ENCODE measurements around the gene PITX3. TPM values are rescaled to one million over a fixed set of nuclear protein-coding genes. Genes with fewer than 3 reads are reported as not detected.

Gene PITX3
- total RNA-seq, 4 donors from 2014 or later: not detected

DNA sequence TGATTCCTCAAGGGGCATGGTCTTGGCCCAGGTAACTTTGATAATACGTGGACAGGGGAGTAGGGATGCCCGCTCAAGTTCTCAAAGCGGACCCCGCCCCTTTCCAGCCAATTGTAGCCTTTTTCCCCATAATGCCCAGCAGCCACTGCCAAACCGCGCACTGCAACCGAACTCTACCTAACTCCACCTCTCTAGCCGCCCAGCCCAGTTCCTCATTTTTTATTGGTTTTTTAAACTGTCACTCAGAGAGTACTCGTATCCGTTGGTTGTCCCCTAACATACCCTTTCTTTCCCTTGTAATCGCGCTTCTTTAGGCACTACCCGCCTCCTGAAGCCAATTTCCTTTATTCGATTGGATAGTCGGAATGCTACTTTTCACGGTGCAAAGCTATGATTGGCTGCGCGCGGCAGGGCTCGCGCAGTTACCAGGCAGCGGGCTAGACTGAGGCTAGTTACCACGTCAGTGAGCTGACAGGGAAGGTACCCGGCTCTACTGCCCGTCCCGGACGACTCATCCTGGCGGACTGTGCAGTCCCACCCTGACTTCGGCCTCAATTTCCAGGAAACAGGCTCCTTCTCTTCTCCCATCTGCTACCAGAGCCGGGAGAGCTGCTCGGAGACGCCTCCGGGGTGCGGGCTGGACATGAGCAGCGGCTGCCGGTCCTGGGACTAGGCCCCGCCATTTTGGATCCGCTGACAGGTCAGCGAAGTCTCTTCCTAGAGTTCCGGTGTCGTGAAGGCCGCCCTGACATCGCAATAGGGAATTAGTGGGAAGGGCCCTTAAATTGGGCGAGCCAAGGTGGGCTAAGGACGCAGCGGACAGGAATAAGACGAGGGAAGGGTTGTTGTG is 4.0 kb upstream of the PITX3 start, which contains the start of gene GBF1:
Gene GBF1 (plus strand): TSS at position 451 of the 850 bp plus-strand sequence. CDS start 13,407 bp downstream, outside the sequence.
- TF ChIP-seq, protein P1, sequence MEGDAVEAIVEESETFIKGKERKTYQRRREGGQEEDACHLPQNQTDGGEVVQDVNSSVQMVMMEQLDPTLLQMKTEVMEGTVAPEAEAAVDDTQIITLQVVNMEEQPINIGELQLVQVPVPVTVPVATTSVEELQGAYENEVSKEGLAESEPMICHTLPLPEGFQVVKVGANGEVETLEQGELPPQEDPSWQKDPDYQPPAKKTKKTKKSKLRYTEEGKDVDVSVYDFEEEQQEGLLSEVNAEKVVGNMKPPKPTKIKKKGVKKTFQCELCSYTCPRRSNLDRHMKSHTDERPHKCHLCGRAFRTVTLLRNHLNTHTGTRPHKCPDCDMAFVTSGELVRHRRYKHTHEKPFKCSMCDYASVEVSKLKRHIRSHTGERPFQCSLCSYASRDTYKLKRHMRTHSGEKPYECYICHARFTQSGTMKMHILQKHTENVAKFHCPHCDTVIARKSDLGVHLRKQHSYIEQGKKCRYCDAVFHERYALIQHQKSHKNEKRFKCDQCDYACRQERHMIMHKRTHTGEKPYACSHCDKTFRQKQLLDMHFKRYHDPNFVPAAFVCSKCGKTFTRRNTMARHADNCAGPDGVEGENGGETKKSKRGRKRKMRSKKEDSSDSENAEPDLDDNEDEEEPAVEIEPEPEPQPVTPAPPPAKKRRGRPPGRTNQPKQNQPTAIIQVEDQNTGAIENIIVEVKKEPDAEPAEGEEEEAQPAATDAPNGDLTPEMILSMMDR (IDR thresholded peaks at IDR 0.05; ENCODE audit: low read depth): no peak

- TF ChIP-seq, protein P1 (IDR thresholded peaks at IDR 0.05; ENCODE audit: low read depth): no peak
Measured at GRCh38 chr10:102243309-102243708, 2.0 kb upstream of the PITX3 start.

DNA sequence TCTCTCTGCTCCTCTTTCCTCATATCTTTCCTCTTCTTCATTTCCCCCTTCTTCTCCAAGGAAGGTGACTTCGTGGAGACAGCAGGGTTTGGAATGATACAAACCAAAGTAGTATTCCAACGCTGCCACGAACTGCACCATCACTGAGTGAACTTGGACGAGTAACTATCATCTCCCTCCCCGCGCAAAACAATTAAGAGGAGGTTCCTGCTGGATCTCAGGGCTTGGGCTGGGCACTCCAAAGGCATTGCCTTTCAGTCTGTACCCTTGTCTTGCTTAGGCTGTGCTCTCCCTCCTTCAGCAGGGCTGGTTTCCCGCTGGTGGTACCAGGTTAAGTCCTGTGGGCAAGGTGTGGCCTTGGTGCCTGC is 790 bp upstream of the PITX3 start:
- TF ChIP-seq, protein P1 (IDR thresholded peaks at IDR 0.05; ENCODE audit: low read depth): no peak

DNA sequence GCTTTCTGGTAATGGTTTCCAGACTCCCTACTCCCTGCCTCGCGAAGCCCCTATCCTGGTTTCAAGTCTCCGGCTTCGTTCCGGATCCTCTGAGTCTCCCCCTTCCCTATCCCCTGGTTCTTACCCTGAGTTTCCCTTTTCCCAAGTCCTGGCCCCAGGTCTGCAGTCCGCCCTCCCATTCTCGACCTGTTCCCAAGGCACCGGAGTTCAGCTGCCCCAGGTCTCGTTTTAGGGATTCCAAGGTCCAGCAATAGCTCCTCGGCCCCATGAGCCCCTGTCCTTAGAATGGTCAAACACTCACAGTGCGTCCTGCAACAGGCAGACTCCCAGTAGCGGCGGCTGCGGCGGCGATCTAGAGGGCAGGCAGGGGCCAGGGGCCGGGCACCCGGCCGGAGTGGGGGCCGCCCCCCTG is 274 bp downstream of the PITX3 start:
- TF ChIP-seq, protein P1 (IDR thresholded peaks at IDR 0.05; ENCODE audit: low read depth): no peak

- TF ChIP-seq, protein P1 (IDR thresholded peaks at IDR 0.05; ENCODE audit: low read depth): no peak
Measured at GRCh38 chr10:102240467-102241031, 763 bp downstream of the PITX3 start.

GRCh38 chr10:102237711-102238252 is 3.5 kb downstream of the PITX3 start:
- TF ChIP-seq, protein P1 (IDR thresholded peaks at IDR 0.05; ENCODE audit: low read depth): no peak

- TF ChIP-seq, protein P1 (IDR thresholded peaks at IDR 0.05; ENCODE audit: low read depth): no peak
Measured at GRCh38 chr10:102236006-102236405, 5.3 kb downstream of the PITX3 start.
